ENCODE measurements around the gene GFRA1. TPM values are rescaled to one million over a fixed set of nuclear protein-coding genes. Genes with fewer than 3 reads are reported as not detected.

The GFRA1 gene
- total RNA-seq, 2 donors from 2014 or later: 1.6 to 3.1 TPM

DNA sequence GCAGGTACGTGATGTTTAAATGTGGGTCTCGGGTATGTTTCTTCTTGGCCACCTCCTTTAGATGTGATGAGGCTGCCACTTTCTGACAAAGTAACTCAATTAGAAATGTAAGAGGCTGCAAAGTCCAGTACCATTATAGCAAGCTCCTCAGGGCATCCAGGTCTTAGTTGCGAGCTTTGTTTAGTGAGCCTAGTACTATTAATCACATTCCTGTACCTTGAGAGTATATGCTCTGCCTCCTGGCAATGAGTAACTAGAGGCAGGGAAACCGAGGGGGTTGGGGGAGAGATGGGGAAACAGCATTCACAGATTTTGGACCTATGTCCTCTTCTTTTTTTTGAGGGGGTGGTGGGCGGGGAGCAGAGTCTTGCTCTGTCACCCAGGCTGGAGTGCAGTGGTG, 131.8 kb downstream of the GFRA1 start:
- Mint-ChIP-seq H3K9me3 (no peaks in the 10 kb centered on the region), H3K4me1 (peaks cover 7% of the 10 kb centered on the region), H3K4me3 (no peak overlapping the region), H3K27me3 (ENCODE audit: insufficient read depth) (peaks cover 7% of the 10 kb centered on the region), H3K27ac (no peak overlapping the region), H3K36me3 (ENCODE audit: low read depth) (no peaks in the 10 kb centered on the region)
- H3K27ac ChIP-seq (ENCODE audit: low read depth, low read length): no peak overlapping the region
- DNase-seq: no peak
- H3K9ac ChIP-seq (ENCODE audit: extremely low read depth, low read length, poor library complexity, severe bottlenecking): no peak overlapping the region
- no peaks in the 10 kb centered on the region for H3K9me3 ChIP-seq (ENCODE audit: control insufficient read depth, low read length)
- no peaks in the 10 kb centered on the region for H3K36me3 ChIP-seq (ENCODE audit: control insufficient read depth, insufficient read depth, low read length)
- TF ChIP-seq, protein P1, sequence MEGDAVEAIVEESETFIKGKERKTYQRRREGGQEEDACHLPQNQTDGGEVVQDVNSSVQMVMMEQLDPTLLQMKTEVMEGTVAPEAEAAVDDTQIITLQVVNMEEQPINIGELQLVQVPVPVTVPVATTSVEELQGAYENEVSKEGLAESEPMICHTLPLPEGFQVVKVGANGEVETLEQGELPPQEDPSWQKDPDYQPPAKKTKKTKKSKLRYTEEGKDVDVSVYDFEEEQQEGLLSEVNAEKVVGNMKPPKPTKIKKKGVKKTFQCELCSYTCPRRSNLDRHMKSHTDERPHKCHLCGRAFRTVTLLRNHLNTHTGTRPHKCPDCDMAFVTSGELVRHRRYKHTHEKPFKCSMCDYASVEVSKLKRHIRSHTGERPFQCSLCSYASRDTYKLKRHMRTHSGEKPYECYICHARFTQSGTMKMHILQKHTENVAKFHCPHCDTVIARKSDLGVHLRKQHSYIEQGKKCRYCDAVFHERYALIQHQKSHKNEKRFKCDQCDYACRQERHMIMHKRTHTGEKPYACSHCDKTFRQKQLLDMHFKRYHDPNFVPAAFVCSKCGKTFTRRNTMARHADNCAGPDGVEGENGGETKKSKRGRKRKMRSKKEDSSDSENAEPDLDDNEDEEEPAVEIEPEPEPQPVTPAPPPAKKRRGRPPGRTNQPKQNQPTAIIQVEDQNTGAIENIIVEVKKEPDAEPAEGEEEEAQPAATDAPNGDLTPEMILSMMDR (conservative IDR thresholded peaks at IDR 0.05): no peak
- H3K27me3 ChIP-seq (ENCODE audit: control insufficient read depth, insufficient read depth, low read length, poor library complexity, severe bottlenecking): no peaks in the 10 kb centered on the region
- WGBS, 2 experiments (ENCODE audit: insufficient coverage in 1 of 2, insufficient read length in 1 of 2): 88 to 95% methylated on average over 3 to 5 of the region's 5 CpGs
- peaks cover 3% of the 10 kb centered on the region for H3K4me1 ChIP-seq (ENCODE audit: control insufficient read depth, insufficient read depth, low read length)
- no peak overlapping the region for H3K4me3 ChIP-seq (ENCODE audit: low read length)

DNA sequence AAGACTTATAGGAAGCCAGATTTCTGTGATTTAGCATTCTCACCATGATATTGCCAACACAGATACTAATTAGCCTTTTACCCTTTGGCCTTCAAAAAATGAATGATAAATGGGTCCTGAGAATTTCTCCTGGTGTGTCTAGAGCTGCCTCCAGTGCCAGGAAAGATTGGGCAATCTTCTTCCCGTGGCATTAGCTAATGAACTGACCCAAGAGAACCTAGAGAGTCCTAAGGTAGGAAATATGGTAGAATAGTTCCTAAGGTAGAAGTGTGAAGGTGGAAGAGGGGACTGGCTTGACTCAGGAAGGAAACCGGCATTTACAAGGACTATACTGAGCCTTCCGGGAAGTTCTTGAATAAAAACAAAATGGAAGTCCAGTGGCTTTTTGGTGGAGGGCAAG, 133.1 kb downstream of the GFRA1 start:
- H3K4me3 ChIP-seq (ENCODE audit: low read length): no peak overlapping the region
- no peak overlapping the region for H3K27ac ChIP-seq (ENCODE audit: low read depth, low read length)
- Mint-ChIP-seq H3K4me3 (no peak overlapping the region), H3K27me3 (ENCODE audit: insufficient read depth) (peaks cover 7% of the 10 kb centered on the region), H3K36me3 (ENCODE audit: low read depth) (no peaks in the 10 kb centered on the region), H3K9me3 (no peaks in the 10 kb centered on the region), H3K4me1 (peaks cover 7% of the 10 kb centered on the region), H3K27ac (no peak overlapping the region)
- H3K27me3 ChIP-seq (ENCODE audit: control insufficient read depth, insufficient read depth, low read length, poor library complexity, severe bottlenecking): no peaks in the 10 kb centered on the region
- 61 to 62% methylated on average over 3 of the region's 3 CpGs for WGBS, 2 experiments (ENCODE audit: insufficient coverage in 1 of 2, insufficient read length in 1 of 2)
- H3K4me1 ChIP-seq (ENCODE audit: control insufficient read depth, insufficient read depth, low read length): peaks cover 3% of the 10 kb centered on the region
- DNase-seq: no peak
- TF ChIP-seq, protein P1 (conservative IDR thresholded peaks at IDR 0.05): no peak
- H3K9me3 ChIP-seq (ENCODE audit: control insufficient read depth, low read length): no peaks in the 10 kb centered on the region
- H3K36me3 ChIP-seq (ENCODE audit: control insufficient read depth, insufficient read depth, low read length): no peaks in the 10 kb centered on the region
- H3K9ac ChIP-seq (ENCODE audit: extremely low read depth, low read length, poor library complexity, severe bottlenecking): no peak overlapping the region

- DNase-seq: no peak
- no peaks in the 10 kb centered on the region for H3K36me3 Mint-ChIP-seq (ENCODE audit: low read depth)
- TF ChIP-seq, protein P1 (conservative IDR thresholded peaks at IDR 0.05): no peak
- no peak overlapping the region for H3K27ac Mint-ChIP-seq
- H3K9ac ChIP-seq (ENCODE audit: extremely low read depth, low read length, poor library complexity, severe bottlenecking): no peak overlapping the region
- no peaks in the 10 kb centered on the region for H3K9me3 Mint-ChIP-seq
- peaks cover 7% of the 10 kb centered on the region for H3K4me1 Mint-ChIP-seq
- H3K9me3 ChIP-seq (ENCODE audit: control insufficient read depth, low read length): no peaks in the 10 kb centered on the region
- no peaks in the 10 kb centered on the region for H3K27me3 ChIP-seq (ENCODE audit: control insufficient read depth, insufficient read depth, low read length, poor library complexity, severe bottlenecking)
- H3K4me3 ChIP-seq (ENCODE audit: low read length): no peak overlapping the region
- H3K4me3 Mint-ChIP-seq: no peak overlapping the region
- H3K4me1 ChIP-seq (ENCODE audit: control insufficient read depth, insufficient read depth, low read length): peaks cover 3% of the 10 kb centered on the region
- WGBS, 2 experiments (ENCODE audit: insufficient coverage in 1 of 2, insufficient read length in 1 of 2): 79 to 92% methylated on average over 3 to 4 of the region's 4 CpGs
- H3K27ac ChIP-seq (ENCODE audit: low read depth, low read length): no peak overlapping the region
- H3K36me3 ChIP-seq (ENCODE audit: control insufficient read depth, insufficient read depth, low read length): no peaks in the 10 kb centered on the region
- peaks cover 7% of the 10 kb centered on the region for H3K27me3 Mint-ChIP-seq (ENCODE audit: insufficient read depth)
Observed at GRCh38 chr10:116138897-116139296, 134.1 kb downstream of the GFRA1 start.
